Measurements from ENCODE around the gene MINDY4.

DNA sequence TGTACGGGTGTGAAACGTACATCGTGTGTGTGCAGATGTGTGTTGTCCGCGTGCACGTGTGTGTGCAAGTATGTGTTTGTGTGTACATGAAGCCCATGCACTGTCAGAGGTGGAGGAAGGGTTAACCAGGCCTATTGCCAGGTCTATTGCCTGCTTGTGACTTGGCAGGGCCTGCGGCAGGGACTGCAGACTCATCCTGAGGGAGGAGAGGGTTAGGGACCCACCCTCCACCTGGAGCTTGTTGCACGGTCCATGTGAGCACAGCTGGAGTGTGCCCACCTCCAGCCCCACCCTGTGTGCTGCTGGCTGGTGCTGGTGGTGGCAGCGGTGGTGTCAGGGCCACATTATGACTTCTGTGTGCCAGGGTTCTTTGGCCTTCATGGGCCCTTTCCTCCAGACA, 133.3 kb downstream of the MINDY4 start:
- TF ChIP-seq POLR2A (IDR thresholded peaks at IDR 0.05): no peak
- no peak for TF ChIP-seq CTCF (IDR thresholded peaks at IDR 0.05)

All from right lobe of liver (tissue), 4 donors.